IPS-18c (cell line): ENCODE measurements around the gene TAP2.
"Not testable (repeated sequence)": the region's sequence is repeated elsewhere in the genome, so short reads cannot be mapped to it uniquely, and the experiment has no call there.

ENCODE experiments used
- H3K4me3 ChIP-seq: 2 replicates; pipeline ENCODE4 v1.7.0; 2013; ENCODE audit warnings: low read depth, mild to moderate bottlenecking, low read length, moderate library complexity; ENCODE audit not compliant: insufficient read depth
- H3K9me3 ChIP-seq: one replicate; pipeline ENCODE4 v1.6.1; 2013; ENCODE audit warnings: mild to moderate bottlenecking, low read length, moderate library complexity; ENCODE audit not compliant: control insufficient read depth, insufficient read depth

Gene TAP2

DNA sequence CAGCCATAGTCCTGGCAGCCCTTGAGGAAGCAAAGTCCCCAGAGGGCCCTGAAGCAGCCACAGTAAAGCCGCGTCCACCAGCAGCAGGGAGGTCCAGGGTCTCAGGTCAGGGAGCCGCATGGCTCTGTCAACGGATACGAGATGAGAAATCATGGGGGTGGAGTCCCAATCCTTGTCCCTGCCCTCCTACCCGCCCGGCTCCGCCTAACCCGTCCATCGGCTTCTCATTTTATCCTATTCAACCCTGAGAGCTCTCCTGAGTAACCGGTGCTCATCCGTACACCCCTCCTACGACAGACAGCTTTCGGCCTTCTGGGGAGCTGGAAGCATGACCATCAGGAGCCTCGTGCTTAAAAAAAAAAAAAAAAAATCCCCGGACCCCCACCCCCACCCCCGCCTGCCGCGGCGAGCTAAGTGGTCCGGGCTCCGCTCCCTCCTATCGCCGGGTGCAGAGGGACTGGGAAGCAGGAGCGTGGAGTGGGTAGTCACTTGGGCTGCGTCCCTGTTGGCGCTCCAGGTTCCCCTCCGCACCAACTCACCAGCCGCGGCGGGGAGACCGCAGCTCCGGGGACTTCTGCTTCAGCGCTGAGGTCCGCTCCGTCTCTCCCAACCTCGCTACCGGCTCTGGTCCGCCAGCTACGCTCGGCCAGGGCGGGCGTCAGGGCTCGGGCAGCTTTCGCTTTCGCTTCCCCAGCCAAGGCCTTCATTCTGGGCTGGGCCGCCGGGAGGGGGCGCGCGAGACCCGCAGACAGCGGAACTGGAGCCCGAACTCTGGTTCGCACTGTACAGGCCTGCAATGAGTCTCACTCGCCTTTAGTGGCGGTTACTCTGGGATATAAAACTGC, at the start of gene TAP2:
TSS of gene TAP2 (minus strand) at position 626 of the 845 bp plus-strand sequence. CDS start at position 120, 506 bp downstream.
- Histone ChIP-seq H3K4me3 (peak within 1 kb of the TSS; percentile 81), H3K9me3 (no peaks in the 10 kb centered on the region)

DNA sequence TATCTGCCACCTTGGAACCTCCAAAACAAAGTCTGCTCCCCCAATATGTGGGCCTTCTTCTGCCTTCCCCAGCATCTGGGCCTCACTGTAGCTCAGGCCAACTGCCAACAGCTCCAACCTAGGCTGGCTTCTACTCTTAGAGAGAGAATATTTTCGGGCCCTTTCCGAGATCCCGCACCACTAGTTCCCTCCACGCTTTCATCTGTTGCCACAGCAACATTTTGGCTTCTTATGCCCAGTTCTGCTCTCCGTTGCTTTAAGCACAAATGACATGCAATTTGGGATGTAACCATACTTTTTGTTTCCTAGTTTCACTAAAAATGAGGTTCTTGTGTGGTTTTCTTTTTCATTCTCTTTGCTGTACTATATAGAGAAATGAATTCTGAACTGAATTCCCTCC, 49.1 kb upstream of the TAP2 start:
- no peaks in the 10 kb centered on the region for H3K9me3 ChIP-seq
- H3K4me3 ChIP-seq = no peak overlapping the region

DNA sequence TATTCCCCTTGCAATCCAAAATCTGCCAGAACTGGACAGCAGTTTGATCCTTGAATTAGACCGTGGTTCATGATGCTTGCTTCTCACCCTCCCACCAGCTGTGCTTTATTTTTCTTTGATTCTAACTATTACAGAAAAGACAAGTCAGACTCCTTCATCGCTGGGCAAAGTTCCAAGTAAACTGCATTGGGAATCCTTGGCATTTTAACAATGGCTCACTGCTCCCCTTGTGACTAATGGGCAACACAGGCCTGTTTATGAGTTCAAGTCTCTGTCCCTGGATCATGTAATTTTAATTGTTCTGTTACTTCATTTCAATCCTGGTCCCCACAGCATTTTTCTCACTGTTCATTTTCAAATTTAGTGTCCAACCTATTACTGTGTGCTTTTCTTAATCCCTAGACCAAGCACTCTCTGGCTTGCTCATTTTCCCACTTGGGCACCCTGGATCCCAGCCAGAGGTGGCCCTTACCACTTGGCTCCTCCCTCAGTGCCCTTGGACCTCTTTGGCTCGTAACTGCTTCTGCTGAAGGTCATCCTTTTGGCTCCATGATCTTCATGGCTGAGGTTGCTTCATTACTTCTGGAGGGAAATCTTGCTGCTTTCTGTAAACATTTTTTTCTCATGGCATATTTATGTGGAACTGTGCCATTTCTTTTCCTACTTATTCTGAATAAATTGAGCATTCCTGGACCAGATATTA, 48.3 kb upstream of the TAP2 start:
- Histone ChIP-seq H3K4me3 (no peak overlapping the region), H3K9me3 (no peaks in the 10 kb centered on the region)

DNA sequence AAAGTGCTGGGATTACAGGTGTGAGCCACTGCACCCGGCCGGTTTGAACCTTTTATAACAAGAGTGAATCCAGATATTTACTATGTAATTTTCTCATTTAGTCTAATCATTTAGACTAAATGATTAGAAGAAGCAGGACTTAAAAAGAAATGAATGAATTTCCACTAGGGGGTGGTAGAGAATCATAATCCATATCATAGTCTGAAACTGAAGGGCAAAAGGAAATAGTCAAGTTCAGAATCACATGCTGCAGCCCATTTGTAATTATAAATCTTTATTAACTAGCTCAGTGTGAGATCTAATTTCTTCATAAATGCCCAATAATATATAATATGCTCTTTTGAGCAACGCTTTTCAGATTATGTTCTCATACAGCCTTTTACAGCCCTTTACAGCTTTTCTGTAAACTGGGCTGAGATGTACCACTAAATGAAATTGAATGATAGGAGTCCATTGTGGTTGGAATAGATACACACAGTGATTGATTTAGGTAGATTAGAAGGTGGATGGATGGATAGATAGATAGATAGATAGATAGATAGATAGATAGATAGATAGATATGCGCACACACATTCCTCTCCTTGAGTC, 47.3 kb upstream of the TAP2 start:
- H3K9me3 ChIP-seq = no peaks in the 10 kb centered on the region

DNA sequence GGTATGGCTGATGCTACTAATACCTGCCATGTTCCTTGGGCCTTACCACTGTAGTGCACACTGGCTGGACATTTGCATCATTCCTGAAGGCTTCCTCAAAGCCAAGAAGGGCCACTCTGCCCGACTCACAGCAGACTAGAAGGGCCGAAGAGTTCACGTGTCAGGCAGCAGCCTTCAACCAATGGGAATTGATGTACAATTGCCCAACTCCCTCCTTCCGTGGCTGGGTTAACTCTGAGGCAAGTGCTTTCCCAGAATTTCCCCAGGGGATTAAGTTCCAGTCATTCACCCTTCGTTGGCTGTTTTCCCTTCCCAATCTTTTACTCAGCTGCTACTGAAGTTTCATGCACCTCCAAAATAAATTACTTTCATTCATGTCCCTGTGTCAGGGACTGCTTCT, 45.2 kb upstream of the TAP2 start:
- no peak overlapping the region for H3K4me3 ChIP-seq
- no peaks in the 10 kb centered on the region for H3K9me3 ChIP-seq

More for the DNA sequence above, 47.3 kb upstream of the TAP2 start:
- no peak overlapping the region for H3K4me3 ChIP-seq

DNA sequence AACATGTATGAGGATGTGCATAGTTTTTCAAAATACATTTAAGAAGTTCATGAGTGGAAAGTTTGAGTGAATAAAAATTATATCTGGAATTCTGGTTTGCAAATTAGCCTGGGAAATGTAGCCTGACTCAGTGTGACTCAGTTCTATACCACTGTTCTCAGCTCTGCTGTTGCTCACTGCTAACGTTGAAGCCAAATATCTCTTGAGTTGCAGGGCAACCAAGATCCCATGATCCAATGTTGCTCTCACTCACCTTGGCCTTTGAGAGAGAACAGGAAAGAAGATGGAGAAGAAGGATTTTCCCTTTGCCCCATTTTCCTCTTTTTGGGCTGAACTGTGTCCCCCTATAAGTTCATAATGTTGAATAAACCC, 44.3 kb upstream of the TAP2 start:
- no peak overlapping the region for H3K4me3 ChIP-seq
- H3K9me3 ChIP-seq = no peaks in the 10 kb centered on the region

DNA sequence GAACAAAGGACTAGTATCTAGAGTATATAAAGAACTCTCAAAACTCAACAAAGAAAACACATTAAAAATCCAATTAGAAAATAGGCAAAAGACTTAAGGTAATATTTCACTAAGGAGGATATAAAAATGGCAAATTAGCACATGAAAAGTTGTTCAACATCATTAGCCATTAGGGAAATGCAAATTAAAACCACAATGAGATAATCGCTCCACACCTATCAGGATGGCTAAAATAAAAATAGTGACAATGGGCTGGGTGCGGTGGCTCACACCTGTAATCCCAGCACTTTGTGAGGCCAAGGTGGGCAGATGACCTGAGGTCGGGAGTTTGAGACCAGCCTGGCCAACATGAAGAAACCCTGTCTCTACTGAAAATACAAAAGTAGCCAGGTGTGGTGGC, 42.4 kb upstream of the TAP2 start:
- not testable (repeated sequence) for H3K9me3 ChIP-seq

DNA sequence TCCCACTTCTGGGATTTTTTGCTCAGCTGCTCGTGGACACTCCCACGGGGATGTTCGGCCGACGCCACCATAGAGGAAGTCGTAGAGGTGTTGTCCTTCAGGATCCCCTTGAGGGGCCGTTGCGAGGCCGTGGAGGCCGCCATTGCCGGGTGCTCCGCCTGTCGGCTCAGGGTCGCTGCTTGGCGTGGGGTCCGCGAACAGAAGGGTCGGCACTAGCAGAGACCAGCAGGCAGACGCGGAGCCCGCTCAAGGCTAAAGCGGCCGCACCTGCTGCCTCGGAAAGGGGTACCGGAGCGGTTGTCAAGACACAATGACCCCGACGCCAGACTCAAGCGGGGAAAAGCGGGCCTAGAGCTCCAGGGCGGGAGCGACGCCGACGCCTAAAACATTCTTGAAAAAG, 41.2 kb upstream of the TAP2 start:
- Histone ChIP-seq H3K9me3 (no peaks in the 10 kb centered on the region), H3K4me3 (no peak overlapping the region)

More for the DNA sequence above, 42.4 kb upstream of the TAP2 start:
- not testable (repeated sequence) for H3K4me3 ChIP-seq

DNA sequence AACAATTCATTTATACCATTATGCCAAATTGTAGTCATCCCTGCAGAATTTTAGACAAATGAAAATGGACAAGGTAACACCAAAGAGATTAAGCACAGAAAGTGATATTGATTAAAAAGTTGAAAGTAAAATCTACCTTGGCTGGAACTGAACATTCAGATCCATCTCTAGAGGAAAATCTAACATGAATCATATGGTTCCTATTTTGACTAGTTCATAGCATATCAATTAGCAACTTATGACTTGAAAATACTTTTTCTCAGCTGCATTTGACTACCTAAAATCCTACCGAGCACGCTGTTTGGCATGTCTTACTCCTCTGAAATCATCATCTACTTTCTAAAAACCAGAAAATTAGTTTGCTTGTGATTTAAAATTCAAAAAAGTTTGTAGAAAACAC, 38.1 kb upstream of the TAP2 start:
- no peaks in the 10 kb centered on the region for H3K9me3 ChIP-seq
- H3K4me3 ChIP-seq = no peak overlapping the region

DNA sequence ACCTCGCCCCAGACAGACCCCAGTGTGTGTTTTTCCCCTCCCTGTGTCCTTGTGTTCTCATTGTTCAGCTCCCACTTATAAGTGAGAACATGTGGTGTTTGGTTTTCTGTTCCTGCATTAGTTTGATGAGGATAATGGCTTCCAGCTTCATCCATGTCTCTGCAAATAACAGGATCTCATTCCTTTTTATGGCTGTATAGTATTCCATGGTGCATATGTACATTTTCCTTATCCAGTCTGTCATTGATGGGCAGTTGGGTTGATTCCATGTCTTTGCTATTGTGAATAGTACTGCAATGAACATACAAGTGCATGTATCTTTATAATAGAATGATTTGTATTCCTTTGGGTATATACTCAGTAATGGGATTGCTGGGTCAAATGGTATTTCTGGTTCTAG, 35.4 kb upstream of the TAP2 start:
- H3K9me3 ChIP-seq, H3K4me3 ChIP-seq: not testable (repeated sequence)

DNA sequence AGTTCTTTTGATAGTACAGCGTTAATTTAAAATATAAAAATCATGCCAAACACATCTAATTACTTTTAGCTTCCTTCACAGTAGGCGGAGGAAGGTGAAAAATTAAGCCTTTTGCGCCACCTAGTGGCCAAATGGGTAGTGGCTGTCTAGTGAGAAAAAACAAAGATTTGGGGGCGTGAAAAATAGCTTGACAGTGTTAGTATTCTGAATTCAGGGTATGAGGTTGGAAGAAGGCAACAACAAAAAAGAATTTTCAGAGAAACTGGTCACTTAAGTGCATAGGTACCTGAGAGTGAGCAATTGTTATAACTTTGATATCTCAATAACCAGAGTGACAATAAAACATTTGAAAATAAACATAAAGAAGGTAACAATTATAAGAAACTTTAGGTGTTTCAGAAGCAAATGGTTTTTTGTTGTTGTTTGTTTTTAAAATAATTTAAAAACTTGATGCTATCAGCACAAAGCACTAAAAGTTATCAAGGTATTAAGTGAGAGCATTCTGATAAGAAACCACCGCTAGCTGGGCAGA, 29.8 kb upstream of the TAP2 start:
- no peak overlapping the region for H3K4me3 ChIP-seq
- no peaks in the 10 kb centered on the region for H3K9me3 ChIP-seq

DNA sequence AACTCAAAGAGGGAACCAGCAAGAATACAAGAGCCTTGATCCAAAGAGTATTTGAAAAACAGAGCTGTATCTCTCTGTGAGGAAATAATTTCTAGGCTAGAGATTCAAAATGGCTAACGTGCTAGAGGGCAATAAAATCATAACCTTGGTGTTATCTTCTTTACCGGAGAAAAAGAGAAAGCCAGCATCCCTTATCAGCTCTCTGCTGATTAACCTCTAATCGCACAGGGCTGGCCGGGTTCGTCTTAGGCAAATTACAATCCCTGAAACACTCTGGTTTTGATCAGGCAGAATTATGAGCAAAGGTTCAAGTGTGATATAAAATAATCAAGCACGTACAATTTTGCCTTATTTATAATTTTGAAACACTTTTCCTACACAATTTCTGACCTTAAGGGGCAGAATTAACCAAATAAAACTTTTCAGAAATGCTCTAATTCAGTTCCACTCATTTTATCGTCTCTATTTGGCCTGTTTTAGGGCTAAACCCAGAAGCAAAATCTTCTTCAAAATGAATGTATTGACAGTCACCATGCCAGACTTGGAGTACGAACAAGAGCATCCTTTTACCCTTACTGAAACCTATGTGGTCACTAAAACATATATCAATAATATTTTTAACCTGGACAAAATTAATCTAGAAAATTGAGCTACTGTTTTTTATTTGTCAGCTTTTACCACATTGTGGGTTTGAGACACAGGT, 29.2 kb upstream of the TAP2 start:
- H3K9me3 ChIP-seq = no peaks in the 10 kb centered on the region
- H3K4me3 ChIP-seq = no peak overlapping the region

DNA sequence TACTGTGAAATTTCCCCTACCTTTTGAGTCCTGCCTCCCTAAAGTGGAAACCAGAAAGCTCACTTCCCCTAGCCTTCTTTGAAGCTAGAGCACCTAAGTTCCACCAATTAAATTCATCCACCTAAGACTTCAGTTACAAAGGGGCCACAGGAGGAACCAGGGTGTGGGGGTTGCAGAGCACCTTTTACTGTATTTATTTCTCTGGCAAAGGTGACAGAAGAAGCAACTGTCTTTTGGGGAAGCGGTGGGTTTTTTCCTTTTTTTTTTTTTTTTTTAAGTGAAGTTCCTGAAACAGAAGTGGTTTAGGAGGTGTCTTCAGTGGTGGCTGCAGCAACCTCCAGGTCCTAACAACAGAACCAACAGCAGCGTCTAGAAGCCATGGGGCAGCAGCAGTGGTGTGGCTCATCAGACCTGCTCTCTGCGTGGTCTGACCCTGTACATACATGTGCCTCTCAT, 28.5 kb upstream of the TAP2 start:
- Histone ChIP-seq H3K9me3 (no peaks in the 10 kb centered on the region), H3K4me3 (no peak overlapping the region)

DNA sequence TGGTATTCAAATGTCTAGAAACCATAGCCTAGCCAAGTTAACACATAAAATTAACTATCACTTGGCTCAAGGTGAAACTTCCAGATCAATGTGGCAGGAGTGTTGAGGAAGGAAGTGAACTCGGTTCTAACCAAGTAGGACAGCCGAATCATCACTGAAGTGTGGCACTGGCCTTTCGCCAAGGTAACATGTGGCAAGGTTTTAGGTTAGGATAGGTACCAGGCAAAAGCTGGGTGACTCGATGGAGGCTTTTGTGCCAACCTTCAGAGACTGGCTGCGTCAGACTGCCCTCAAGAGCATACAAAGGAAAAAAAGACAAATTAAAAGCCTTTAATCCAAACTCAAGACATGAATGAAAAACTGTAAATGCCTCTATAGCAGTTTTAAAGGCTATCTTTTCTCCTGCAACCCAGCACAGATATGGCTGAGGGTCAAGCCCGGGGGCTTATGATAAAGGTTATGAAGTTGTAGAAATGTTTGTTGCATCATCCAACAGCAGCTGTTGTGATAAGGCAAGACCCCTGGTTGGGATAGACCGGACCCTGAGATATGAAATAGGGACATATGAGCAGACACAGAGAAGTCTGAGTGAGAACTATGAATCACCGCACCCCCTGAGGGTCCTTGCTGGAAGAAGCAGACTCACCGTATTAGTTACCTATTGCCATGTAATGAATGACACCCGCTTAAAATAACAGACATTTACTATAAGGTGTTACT, 27.3 kb upstream of the TAP2 start:
- no peaks in the 10 kb centered on the region for H3K9me3 ChIP-seq
- no peak overlapping the region for H3K4me3 ChIP-seq

DNA sequence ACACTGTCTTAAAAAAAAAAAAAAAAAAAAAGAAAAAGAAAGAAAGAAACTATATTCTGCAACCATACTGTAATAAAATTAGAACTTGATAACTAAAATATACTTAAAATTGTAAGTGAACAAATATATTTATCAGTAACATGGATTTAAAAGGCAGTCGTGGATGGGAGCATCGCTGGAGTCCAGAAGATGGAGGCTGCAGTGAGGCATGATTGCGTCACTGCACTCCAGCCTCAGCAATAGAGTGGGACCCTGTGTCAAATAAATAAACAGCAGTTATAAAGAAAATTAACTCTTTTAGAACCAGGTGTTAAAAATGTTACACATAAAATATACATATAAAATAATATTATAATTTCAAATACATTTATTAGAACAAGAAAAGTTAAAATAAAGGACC, 24.2 kb upstream of the TAP2 start:
- no peaks in the 10 kb centered on the region for H3K9me3 ChIP-seq
- no peak overlapping the region for H3K4me3 ChIP-seq

DNA sequence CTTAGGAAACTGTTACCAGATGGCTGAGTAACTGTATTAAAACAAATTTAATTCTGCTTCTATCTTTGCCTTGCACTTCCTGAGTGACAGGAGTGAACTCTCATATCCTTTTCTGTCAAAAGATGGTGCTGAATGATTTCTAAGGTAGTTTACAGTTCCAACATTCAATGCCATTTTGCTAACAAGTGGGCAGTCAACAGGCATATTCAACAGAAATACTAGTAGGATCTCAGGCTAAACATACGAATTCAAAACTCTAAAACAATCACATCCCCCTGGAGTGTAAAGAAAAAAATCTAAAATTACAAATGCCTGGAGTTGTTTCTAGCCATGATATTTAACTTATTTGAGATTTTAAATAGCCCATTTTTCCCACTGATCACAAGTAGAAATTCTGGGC, 22.1 kb upstream of the TAP2 start:
- no peaks in the 10 kb centered on the region for H3K9me3 ChIP-seq
- H3K4me3 ChIP-seq = no peak overlapping the region

DNA sequence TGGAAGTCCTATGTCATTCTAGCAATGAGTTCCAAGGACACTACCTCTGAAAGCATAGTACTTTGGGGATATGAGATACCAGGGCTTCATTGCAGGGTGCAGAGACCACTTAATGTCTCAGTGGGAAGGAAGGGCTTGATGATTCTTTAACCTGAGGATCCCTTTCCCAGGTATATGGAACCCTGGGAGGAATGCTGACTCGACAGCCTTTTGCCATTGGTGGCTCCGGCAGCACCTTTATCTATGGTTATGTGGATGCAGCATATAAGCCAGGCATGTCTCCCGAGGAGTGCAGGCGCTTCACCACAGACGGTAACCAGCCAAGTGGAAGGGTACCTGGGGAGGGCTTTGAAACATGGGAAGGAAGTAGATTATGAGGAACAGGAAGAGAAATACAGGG, 19.7 kb upstream of the TAP2 start:
- H3K4me3 ChIP-seq = no peak overlapping the region
- H3K9me3 ChIP-seq = no peaks in the 10 kb centered on the region
